Aorta (tissue), 5 donors: Measurements from ENCODE around the gene ARHGEF1. TPM values are rescaled to one million over a fixed set of nuclear protein-coding genes. Genes with fewer than 3 reads are reported as not detected.
A peak's percentile ranks its signal among the peaks of the same experiment; 100 is the strongest.

Experiments used
- ATAC-seq: fragments of 200-7000 bp; cut with Tn5 transposase; one replicate; pipeline ENCODE4 v1.9.1; 2022; ENCODE audit warnings: moderate library complexity; ENCODE audit not compliant: low FRiP score
- DNase-seq, 2 donors: peaks; one replicate each; pipeline ENCODE4 v3.0.0-alpha.2; 2020
- H3K27ac ChIP-seq, 2 donors: one replicate each; pipeline ENCODE4 v1.5.1; 2013; ENCODE audit warnings: low read length in 2 of 2, mild to moderate bottlenecking in 2 of 2, moderate library complexity in 2 of 2, control low read depth in 1 of 2, inconsistent platforms in 1 of 2, low read depth in 1 of 2
- H3K27me3 ChIP-seq, 2 donors: one replicate each; pipeline ENCODE4 v1.6.1; 2013; ENCODE audit warnings: control low read depth in 1 of 2, low read length in 1 of 2, mild to moderate bottlenecking in 1 of 2, moderate library complexity in 1 of 2; ENCODE audit not compliant: insufficient read depth in 2 of 2, control insufficient read depth in 1 of 2
- H3K36me3 ChIP-seq, 2 donors: one replicate each; pipeline ENCODE4 v1.6.1; 2013; ENCODE audit warnings: control low read depth in 1 of 2, low read length in 1 of 2, mild to moderate bottlenecking in 1 of 2; ENCODE audit not compliant: insufficient read depth in 2 of 2, control insufficient read depth in 1 of 2
- H3K4me1 ChIP-seq, 2 donors: one replicate each; pipeline ENCODE4 v1.6.1; 2013; ENCODE audit warnings: low read length in 2 of 2, control low read depth in 1 of 2, mild to moderate bottlenecking in 1 of 2, moderate library complexity in 1 of 2; ENCODE audit not compliant: insufficient read depth in 2 of 2, control insufficient read depth in 1 of 2
- H3K4me3 ChIP-seq, 2 donors: one replicate each; pipeline ENCODE4 v1.5.1; 2013; ENCODE audit warnings: low read length in 2 of 2, control low read depth in 1 of 2, mild to moderate bottlenecking in 1 of 2
- H3K9me3 ChIP-seq: one replicate; pipeline ENCODE4 v1.6.1; 2013; ENCODE audit warnings: mild to moderate bottlenecking, low read length; ENCODE audit not compliant: control insufficient read depth
- WGBS, 2 donors: extraction: QIAGEN DNeasy Blood & Tissue Kit; methylation state at CpG; one replicate each; pipeline ENCODE4 v1.1.7; 2013; 5-methylcytosine and 5-hydroxymethylcytosine counted together
- intact Hi-C, 2 donors: fragments of 100-400 bp; cut with DNase I; formaldehyde crosslinking; loops; one replicate each; pipeline versions ENCODE4 v1.14.2 to v1.15.0; 2022
- polyA plus RNA-seq, 2 donors: library from polyadenylated mRNA; stranded (reverse); fragments of 200-250 nt; gene quantifications; one replicate each; pipeline ENCODE4 v1.2.3, GENCODE V29; 2013
- total RNA-seq, 2 donors: library from RNA; stranded (reverse); fragmentation: NEBNext Ultra II Directional; extraction: Animal tissue kit (Norgen Biotek cat#: 25700); gene quantifications; one replicate each; pipeline ENCODE4 v1.2.1, GENCODE V29; 2021
- donor health status: healthy with polysubstance abuse.
- donor health status: Bipolar disorder and iron deficiency.
- donor health status: DM: no; HTN: no; CAD: no.
- donor health status: DM: no; HTN: no; CAD: no.
- donor health status: DM: yes; HTN: yes; CAD: no.

ARHGEF1 gene
- total and polyA plus RNA-seq, 4 donors: 29.8 to 163 (median 116) TPM

DNA sequence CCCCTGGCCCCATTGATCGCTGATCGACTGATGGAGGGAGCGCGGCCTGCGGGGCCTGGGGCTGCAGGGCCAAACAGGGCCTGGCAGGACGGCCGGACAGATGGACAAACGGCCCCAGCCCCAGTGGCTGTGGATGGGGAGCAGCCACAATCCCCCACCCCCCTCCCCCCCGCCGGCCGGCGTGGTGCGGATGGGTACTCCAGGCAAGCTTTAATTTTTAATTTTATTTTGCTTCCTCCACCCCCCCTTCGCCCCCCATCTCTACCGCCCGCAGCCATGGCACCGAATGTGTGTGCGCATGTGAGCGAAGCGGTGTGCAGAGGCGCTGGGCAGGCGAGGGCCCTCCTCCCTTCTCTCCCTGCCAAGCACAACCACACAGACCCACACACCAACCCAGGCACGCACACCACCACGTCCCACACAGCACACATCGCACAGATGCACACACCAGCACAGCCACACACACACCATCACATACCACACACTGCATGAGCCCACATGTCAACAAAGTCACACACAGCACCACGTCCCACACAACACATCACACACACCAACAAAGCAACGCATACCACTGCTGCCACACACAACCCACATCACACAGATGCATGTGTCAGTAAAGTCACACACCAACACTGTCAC lies 32.9 kb downstream of the ARHGEF1 start:
- no peaks in the 10 kb centered on the region for H3K36me3 ChIP-seq
- no peak for DNase-seq
- intact Hi-C loops: no loop called here
- H3K9me3 ChIP-seq: no peaks in the 10 kb centered on the region
- peaks cover 0 to 3% of the 10 kb centered on the region in 2 donors for H3K27me3 ChIP-seq
- no peaks in the 10 kb centered on the region for H3K4me1 ChIP-seq
- WGBS, 2 donors: 15 to 19% methylated on average over 22 to 27 of the region's 27 CpGs
- H3K4me3 ChIP-seq: no peak overlapping the region
- H3K27ac ChIP-seq: no peak overlapping the region
- no peak for ATAC-seq

DNA sequence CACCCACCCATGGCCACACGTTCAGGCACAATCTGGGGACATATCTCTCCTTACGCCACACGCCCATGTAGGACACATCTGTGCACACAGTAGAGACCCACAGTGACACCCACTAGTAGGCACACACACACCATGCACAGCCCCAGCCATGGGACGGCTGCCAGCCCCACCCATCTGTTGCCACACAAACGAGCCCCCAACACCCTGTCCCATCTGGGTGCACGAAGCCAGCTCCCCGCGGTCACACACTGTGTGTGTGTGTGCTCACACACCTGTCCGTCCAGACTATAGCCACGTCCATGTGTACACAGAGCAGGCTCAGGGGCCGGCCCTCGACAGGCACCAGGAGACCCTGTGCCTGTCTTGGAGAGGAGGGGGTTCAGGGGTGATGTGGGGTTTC lies 34.7 kb downstream of the ARHGEF1 start:
- peak; percentile 12 for ATAC-seq
- H3K27me3 ChIP-seq: peaks cover 0 to 2% of the 10 kb centered on the region in 2 donors
- no peaks in the 10 kb centered on the region for H3K9me3 ChIP-seq
- no peak overlapping the region for H3K27ac ChIP-seq
- intact Hi-C loops: no loop called here
- H3K4me3 ChIP-seq: no peak overlapping the region
- no peak for DNase-seq
- H3K4me1 ChIP-seq: no peaks in the 10 kb centered on the region
- WGBS, 2 donors: 53 to 54% methylated on average over 12 of the region's 12 CpGs
- no peaks in the 10 kb centered on the region for H3K36me3 ChIP-seq

DNA sequence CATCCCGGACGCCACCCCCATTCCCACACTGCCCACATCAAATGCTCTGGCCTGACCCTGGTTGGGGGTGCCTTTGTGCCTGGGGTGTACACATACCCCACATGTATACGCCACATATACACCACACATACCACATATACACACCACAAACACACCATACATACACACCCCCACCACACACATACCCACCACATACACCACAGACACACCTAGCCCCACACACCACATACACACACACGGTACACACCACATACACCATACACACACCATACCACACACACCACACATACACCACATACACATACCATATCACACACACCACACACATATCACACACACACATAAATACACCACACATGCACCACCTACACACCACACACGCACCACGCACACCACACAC lies 35.1 kb downstream of the ARHGEF1 start:
- intact Hi-C loops: no loop called here
- no peak overlapping the region for H3K4me3 ChIP-seq
- ATAC-seq: no peak

DNA sequence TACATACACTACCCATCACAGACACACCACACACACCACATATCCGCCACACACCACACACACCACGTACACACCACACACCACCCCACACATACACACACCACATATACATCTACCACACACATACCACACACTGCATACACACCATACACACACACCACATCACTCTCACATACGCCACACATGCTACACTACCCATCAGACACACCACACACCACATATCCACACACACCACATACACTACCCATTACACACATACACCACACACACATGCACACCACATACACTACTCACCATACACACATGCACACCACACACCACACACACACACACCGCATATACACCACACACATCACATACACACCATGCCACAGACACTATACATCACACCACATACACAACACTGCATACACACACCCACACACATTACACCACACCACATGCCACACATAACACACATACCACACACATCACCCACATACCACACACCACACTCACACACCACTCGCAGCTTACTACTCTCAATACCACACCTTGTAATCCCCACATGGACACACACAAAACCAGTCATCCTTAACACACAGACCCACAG lies 35.8 kb downstream of the ARHGEF1 start:
- 86 to 88% methylated on average over 5 of the region's 5 CpGs for WGBS, 2 donors
- H3K27me3 ChIP-seq: peaks cover 0 to 2% of the 10 kb centered on the region in 2 donors
- intact Hi-C loops: no loop called here
- H3K36me3 ChIP-seq: no peaks in the 10 kb centered on the region
- H3K4me3 ChIP-seq: no peak overlapping the region
- H3K9me3 ChIP-seq: no peaks in the 10 kb centered on the region
- ATAC-seq (no peak), DNase-seq (no peak)
- H3K4me1 ChIP-seq: no peaks in the 10 kb centered on the region
- H3K27ac ChIP-seq: no peak overlapping the region

More for the DNA sequence above, 35.1 kb downstream of the ARHGEF1 start:
- H3K27me3 ChIP-seq: peaks cover 0 to 2% of the 10 kb centered on the region in 2 donors
- no peak for DNase-seq
- H3K4me1 ChIP-seq: no peaks in the 10 kb centered on the region
- no peak overlapping the region for H3K27ac ChIP-seq
- no peaks in the 10 kb centered on the region for H3K9me3 ChIP-seq
- H3K36me3 ChIP-seq: no peaks in the 10 kb centered on the region
- 86 to 90% methylated on average over 6 of the region's 6 CpGs for WGBS, 2 donors

DNA sequence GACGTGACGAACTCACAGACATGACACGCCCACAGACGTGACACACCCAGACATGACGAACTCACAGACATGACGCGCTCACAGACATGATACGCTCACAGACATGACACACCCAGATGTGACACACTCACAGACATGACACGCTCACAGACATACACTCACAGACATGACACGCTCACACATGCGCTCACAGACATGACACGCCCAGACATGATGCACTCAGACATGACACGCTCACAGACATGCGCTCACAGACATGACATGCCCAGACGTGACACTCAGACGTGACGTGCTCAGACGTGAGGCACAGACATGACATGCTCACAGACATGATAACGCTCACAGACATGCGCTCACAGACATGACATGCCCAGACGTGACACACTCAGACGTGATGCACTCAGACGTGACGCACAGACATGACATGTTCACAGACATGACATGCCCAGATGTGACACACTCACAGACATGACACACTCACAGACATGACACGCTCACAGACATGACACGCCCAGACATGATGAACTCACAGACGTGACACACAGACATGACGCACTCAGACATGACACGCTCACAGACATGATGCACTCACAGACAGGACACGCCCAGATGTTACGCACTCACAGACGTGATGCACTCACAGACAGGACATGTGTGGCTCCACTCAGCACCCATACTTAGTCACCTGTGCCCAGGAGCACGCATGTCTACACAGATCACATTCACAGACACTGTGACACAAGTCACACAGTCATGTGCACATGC lies 37.1 kb downstream of the ARHGEF1 start:
- intact Hi-C loops: no loop called here
- Histone ChIP-seq H3K27me3 (peaks cover 0 to 2% of the 10 kb centered on the region in 2 donors), H3K4me3 (no peak overlapping the region), H3K36me3 (no peaks in the 10 kb centered on the region), H3K27ac (no peak overlapping the region), H3K9me3 (no peaks in the 10 kb centered on the region), H3K4me1 (no peaks in the 10 kb centered on the region)
- 86 to 92% methylated on average over 33 of the region's 33 CpGs for WGBS, 2 donors
- DNase-seq (no peak), ATAC-seq (no peak)

DNA sequence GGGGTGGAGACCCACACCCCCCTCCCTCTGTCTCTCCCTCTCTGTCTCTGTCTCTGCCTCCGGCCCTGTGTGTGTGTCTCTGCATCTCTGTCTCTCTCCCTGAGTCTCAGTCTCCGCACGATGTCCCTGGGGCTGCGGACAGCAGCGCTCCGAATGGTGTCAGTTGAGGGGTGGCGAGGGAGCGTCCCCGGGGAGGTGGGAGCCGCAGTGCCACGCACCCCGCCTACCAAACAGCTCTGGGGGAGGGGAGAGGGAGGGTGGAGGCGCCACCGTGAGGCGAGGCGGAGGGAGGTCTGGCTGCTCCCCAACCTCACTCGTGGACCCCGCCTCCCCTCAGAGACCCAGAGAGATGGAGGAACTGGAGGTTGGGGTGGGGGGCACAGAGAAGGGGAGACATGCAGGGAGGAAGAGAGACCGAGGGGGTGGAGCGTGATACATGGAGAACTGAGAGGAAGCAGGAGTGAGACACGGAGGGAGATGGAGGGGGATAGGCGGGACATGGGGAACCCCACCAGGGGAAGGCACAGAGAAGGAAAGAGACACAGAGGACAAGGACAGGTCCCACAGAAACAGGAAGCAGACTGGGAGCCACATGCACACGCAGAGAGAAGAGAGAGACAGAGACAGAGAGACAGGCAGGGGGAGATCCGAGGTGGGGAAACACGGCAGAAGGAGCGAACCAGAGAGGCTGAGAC lies 38.0 kb downstream of the ARHGEF1 start:
- no peak overlapping the region for H3K27ac ChIP-seq
- H3K4me1 ChIP-seq: no peaks in the 10 kb centered on the region
- H3K9me3 ChIP-seq: peaks cover 1% of the 10 kb centered on the region
- H3K36me3 ChIP-seq: no peaks in the 10 kb centered on the region
- H3K4me3 ChIP-seq: no peak overlapping the region
- DNase-seq (no peak), ATAC-seq (no peak)
- intact Hi-C loops: no loop called here
- 6 to 9% methylated on average over 26 of the region's 26 CpGs for WGBS, 2 donors
- H3K27me3 ChIP-seq: peaks cover 0 to 1% of the 10 kb centered on the region in 2 donors

DNA sequence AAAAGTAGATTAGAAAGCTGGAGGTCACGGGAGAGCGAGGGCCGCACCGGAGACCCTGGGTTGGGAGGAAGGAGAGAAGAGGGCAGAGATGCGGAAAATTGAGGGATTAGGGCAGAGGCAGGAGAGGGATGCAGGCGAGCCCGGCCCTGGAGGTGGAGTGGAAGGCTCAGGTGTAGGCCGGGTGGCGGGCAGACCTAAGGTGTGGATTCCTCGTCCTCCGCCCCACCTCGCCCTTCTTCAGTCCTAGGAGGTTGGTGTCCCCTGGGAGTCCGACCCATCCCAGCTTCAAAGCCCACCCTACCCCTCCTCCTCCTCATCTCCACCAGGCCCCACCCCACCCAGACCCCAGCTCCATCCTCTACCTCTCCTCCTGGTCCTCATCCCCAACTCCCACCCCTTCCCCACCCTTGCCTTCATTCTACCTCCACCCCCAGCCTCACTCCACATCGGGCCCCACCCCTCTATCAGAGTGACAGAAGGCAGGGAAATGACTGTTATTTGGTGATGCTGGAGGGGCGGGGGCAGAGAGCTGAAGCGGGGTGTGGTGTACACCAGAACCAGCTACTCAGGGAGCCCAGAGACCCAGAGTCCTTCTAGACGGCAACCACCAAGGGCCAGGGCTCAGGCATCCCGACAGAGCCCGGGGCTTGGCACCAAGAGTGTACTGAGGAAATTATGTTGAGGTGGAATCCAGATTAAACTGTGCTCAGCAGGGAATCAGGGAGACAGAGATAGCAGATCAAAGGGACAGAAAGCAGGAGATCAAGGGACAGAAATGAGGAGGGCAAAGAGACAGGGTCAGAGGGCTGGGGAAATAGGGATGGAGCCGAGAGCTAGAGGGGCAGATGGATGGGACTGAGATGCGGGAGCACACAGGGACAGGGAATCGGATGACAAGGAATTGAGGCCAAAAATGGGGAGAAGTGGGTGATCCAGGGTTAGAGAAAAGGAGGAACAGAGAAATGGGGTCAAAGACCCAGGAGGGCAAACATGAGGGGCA lies 38.9 kb downstream of the ARHGEF1 start:
- no peak for ATAC-seq
- no peaks in the 10 kb centered on the region for H3K27me3 ChIP-seq
- 7 to 12% methylated on average over 13 to 22 of the region's 22 CpGs for WGBS, 2 donors
- no peak overlapping the region for H3K27ac ChIP-seq
- no peak overlapping the region for H3K4me3 ChIP-seq
- intact Hi-C loops: no loop called here
- no peak for DNase-seq
- H3K9me3 ChIP-seq: peaks cover 5% of the 10 kb centered on the region
- H3K4me1 ChIP-seq: no peaks in the 10 kb centered on the region
- H3K36me3 ChIP-seq: no peaks in the 10 kb centered on the region

DNA sequence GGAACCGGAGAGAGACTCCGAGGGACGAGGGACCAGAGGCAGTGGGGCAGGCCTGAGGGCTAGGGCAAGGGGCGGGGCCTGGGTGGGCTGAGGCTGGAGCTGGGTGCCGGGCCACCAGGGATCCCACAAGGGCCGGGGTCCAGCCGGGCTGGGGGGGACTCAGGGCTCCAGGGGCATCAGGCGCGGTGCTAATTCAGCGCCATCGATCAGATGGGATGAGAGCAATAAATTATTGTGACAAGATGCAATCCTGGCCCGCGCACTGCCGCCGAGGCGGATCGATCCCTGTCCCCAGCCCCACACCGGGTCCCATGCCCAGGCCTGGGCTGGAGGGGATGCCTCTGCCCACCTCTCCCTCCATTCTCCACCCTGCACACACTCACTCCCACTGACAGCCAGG lies 39.6 kb downstream of the ARHGEF1 start:
- no peaks in the 10 kb centered on the region for H3K27me3 ChIP-seq

More for the DNA sequence above, 39.6 kb downstream of the ARHGEF1 start:
- H3K36me3 ChIP-seq: no peaks in the 10 kb centered on the region
- no peak overlapping the region for H3K27ac ChIP-seq
- DNase-seq: no peak
- intact Hi-C loops: no loop called here
- ATAC-seq: no peak
- H3K9me3 ChIP-seq: peaks cover 5% of the 10 kb centered on the region
- WGBS, 2 donors: 5 to 13% methylated on average over 13 to 18 of the region's 18 CpGs
- no peak overlapping the region for H3K4me3 ChIP-seq
- no peaks in the 10 kb centered on the region for H3K4me1 ChIP-seq
